Activated effector memory CD4-positive, alpha-beta T cell treated with Interleukin-2 at 50 U/mL for 16 hours (primary cell): ENCODE measurements around the gene MPC1L.
A peak's percentile ranks its signal among the peaks of the same experiment; 100 is the strongest.

ENCODE experiments used
- DNase-seq: peaks from one replicate; pipeline ENCODE4 v3.0.0-alpha.2; 2020

The MPC1L gene

DNA sequence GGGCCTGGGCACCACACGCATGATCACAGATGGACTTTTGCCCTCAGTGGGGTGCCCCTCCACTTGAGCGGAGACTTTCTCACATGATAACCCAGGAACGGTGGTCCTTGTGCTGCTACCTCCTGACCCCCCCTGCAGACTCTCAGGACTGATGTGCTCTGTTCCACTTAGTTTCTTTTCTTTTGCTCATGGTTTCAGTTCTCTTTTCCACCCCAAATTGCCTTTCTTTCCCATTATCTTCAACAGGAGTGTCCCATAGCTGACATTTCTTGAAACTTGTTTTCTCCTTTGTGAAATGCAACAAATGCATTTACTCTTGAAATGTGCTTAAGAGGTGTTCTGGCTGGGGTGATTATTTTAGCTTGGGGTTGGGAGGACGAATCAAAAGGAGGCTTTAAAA is 9.0 kb downstream of the MPC1L start:
- no peak for DNase-seq

DNA sequence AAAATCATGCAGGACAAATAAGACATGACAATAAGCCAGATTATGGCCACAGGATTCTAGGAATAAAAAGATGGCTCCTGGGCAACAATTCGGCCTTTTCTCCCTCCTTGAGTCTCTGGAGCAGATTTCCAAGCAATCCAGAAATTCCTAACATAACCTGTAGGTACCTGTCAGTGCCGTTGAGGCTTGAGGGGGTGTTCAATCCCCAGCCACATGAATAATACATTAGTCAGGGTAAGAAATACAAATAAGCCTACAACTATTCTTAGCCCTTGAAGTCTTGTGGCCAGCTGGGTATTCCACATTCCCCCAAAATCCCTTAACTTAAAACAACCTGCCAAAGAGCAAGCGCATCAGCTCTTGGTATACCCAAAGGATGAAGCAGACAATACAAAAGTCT is 14.5 kb downstream of the MPC1L start:
- DNase-seq: no peak

DNA sequence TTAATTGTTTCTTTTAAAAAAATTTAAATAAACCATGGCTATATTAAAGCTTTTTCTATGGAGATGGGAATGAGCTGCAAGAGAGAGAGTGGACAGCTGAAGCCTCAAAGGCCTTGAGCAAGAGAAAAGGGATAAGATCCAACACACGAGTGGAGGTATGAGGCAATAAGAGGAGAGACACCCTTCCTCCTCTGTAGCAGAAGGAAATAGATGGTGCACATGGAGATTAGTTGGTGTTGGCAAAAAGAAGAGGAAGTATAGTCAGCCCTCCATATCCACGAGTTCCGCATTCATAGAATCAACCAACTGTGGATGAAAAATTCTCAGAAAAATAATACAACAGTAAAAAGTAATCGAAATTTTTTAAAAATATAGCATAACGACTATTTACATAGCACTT is 20.9 kb downstream of the MPC1L start:
- no peak for DNase-seq

DNA sequence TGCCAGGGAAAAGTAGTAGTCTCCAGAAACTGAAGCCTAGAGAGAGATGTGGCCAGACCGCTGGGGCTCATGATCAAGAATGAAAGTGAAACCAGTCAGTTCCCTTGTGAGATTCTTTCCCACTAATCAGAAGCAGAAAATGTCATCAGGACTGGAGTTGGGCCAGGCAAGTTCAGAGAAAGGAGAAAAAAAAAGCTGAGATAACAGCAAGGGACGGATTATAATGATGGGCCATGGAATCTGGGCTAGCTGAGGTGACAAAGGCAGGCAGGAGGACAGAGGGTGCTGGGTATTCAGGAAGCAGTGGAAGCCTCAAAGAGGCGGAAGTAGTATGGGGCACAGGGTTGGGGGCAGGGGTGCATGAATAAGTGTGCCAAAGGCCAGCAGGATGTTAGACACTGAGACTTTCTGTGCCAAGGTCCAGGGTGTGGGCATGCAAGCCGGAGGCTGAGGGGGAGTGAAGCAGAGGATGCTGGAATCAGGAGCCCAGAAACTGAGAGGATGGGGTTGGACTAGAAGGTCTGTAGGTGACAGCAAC is 21.7 kb downstream of the MPC1L start:
- DNase-seq: peak; percentile 29

- peak; percentile 8 for DNase-seq
Measured at GRCh38 chrX:40646489-40647306, 23.5 kb downstream of the MPC1L start.

DNA sequence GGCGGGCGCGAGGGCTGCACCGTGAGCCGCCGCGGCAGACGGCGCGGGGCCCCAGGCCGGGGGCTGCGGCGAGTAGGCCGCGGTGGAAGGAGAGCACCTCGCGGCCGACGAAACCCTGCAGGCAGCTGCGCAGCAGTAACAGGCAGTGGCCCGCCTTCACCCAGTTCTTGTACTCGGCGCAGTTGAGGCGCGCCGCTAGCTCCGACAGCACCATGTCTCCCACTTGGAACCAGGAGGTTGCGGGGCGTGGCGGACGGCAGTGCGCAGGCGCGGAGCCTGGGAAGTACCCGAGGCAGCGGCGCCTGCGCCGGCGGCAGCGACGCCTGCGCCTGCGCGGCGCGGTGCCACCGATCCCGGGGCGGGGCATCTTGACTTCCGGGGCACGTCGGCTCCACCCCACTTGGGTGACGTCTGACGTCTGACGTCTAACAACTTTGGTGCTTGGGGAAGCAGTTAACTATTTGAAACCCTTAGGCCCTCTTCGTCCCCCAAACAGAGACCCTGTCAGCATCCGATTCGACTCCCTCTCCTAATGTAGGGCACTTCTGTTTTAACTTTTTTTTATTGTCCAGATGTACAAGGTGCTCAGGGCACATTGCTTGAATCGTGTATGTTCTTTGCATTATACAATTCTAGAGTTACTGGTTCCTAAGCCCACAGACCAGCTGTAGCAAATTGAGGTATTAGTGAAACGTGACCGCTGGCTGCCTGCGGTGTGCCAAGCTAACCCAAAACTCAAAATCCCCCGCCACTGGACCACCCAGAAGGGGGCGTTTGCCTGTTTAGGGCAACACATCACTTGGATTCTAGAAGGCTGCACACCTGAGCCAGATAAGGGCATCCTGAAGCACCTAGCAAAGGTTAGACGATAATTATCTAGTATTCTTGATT is 24.3 kb downstream of the MPC1L start, which contains the start of gene CXorf38:
TSS of gene CXorf38 (minus strand) at position 255 of the 891 bp plus-strand sequence. CDS start at position 214, 41 bp downstream.
- DNase-seq: peak; percentile 87

DNA sequence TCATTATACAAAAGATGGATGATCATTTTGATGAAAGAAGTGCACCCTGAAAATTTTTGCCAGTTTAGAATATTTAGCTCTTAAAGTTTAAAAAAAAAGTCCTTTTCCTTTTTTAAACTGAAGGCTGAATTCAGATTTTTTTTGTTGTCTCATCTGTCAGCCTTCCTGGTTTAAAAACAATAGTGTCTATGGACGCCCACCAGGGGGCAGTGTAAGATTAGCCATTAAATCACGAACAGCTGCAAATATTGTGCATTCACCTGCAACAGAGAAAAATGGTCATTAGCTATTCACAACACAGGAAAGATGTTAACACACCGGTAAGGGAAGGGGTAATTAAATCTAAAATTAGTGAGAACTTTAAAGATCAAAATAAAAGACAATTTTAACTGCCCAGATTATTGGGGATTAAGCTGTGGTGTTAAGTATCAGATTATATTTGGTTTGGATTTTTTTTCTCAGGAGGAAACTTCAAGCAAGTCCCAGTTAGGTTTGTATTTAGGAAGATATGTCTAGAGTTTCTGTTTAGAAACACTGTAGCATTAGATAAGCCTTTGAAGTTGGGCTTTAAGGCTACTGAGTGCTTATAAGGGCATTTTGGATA is 28.5 kb downstream of the MPC1L start:
- DNase-seq: peak; percentile 40

DNA sequence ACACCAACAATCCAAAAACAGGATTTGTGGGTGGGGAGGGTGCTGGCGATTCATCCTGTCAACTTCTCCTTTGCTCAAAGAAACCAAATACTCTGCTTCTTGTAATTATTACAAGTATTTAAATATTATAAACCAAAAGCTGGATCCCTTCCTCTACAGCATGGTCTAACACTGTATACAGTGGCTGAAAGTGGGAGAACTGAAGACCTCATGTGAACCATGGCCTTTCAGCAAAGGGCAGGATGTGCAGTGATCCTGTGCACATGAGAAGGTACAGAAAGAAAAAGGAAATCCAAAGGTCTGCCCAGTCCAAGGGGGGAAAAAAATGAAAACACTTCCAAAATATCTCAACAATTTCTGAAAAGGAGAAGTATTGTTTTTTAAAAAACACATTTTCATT is 29.4 kb downstream of the MPC1L start:
- DNase-seq: no peak

GRCh38 chrX:40653535-40653934 is 30.3 kb downstream of the MPC1L start:
- DNase-seq: no peak

DNA sequence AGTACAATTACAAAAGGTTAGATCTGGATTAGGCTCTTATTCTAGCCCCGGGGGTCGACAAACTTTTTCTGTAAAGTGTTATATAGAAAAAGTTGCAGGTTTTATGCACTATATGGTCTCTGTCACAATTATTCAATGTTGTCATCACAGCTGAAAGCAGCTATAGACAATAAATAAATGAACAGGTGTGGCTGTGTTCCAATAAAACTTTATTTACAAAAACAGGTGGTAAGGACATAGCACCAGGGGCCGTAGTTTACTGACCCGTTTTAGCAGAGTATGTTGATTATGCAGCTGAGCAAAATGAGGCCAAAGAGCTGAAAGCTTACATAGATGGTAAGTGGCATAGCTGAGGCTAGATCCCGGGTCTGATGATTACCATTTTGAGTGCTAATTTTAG is 37.2 kb downstream of the MPC1L start:
- DNase-seq: no peak

DNA sequence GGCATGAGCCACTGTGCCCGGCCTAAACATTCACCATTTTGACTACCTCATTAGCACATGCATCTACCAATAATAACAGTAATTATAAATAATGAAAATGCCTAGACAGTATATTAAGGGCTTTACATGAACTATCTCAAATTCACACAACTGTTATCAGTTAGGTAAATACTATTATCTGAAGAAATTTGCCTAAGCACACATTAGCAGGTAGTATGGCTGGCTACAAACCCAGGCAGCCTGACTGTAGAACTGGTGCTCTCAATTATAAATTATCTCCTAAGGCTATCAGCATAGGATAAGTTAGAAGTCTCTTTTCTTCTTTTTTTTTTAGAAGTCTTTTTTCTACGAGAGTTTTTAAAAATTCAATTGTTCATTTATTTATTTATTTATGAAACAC is 38.3 kb downstream of the MPC1L start:
- DNase-seq: no peak

GRCh38 chrX:40663078-40663740 is 40.0 kb downstream of the MPC1L start:
- no peak for DNase-seq

DNA sequence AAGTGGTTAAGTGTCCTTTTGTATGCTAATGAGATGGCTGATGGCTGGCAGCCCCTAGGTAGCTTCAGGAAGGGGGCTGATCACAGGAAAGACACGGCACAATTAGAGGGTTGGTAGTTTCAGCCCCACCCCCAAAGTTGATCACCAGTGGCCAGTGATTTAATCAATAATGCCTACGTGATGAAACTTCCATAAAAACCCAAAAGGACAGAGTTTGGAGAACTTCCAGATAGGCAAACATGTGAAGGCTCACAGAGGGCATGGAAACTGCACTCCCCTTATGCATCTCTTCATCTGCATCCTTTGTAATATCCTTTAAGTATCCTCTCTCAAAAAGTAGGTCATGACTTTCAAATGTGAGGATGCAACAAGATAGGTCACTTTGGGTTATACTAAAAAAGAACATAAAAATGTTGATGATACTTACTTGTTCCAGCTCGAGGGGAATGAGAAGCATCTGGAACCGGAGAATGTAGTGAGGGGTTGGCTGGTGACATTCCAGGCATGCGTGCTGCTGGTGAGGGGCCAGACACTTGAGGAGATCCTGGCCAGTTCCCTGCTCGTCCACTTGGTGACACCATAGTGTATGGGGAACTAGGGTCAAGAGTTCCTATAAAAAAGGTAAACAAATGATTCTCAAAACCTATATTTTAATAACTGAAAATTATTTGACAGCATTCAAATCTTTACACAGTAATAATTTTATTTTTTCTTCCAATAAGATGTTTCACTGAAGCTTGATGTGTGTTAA is 40.8 kb downstream of the MPC1L start:
- DNase-seq: no peak

- DNase-seq: no peak
Measured at GRCh38 chrX:40671126-40671525, 47.9 kb downstream of the MPC1L start.
